ENCODE results near the gene SCYL1.
"Not testable (repeated sequence)": the region's sequence is repeated elsewhere in the genome, so short reads cannot be mapped to it uniquely, and the experiment has no call there.

GRCh38 chr11:65518941-65519549 lies 5.8 kb upstream of the SCYL1 start:
- not testable (repeated sequence) for TF ChIP-seq CTCF (IDR thresholded peaks at IDR 0.05; ENCODE audit: poor library complexity); EZH2 (IDR thresholded peaks at IDR 0.05; ENCODE audit: borderline replicate concordance); EZH2phosphoT487 (IDR thresholded peaks at IDR 0.05; ENCODE audit: low read depth, severe bottlenecking, unreplicated experiment)

Measured in hepatocyte (in vitro differentiated cells).